Ovary (tissue), 9 donors: ENCODE results near the gene CROCC2. TPM values are rescaled to one million over a fixed set of nuclear protein-coding genes. Genes with fewer than 3 reads are reported as not detected.

Source experiments
- DNase-seq, 5 donors: peaks; one replicate each; pipeline ENCODE4 v3.0.0-alpha.2; 2019 to 2020
- H3K27ac ChIP-seq, 2 donors: fragments of 200-600 bp; one replicate each; pipeline versions ENCODE4 v1.5.1 to v1.8.0; 2019 to 2022
- H3K27me3 ChIP-seq: fragments of 200-600 bp; one replicate; pipeline ENCODE4 v1.8.0; 2022
- H3K36me3 ChIP-seq: fragments of 200-600 bp; sonication (generic); one replicate; pipeline ENCODE4 v1.5.1; 2019
- H3K4me1 ChIP-seq: one replicate; pipeline ENCODE4 v1.8.1; 2013; ENCODE audit warnings: mild to moderate bottlenecking, moderate library complexity; ENCODE audit not compliant: insufficient read depth
- H3K4me3 ChIP-seq: fragments of 200-600 bp; sonication (generic); one replicate; pipeline ENCODE4 v1.5.1; 2017
- H3K9me3 ChIP-seq, 2 donors: fragments of 200-600 bp in 1 of 2; sonication (generic) in 1 of 2; one replicate each; pipeline versions ENCODE4 v1.5.1 to v1.8.1; 2013 to 2019; ENCODE audit warnings: mild to moderate bottlenecking in 1 of 2, moderate library complexity in 1 of 2
- EP300 ChIP-seq: sonication (generic); formaldehyde crosslinking; IDR thresholded peaks from one replicate; pipeline ENCODE4 v1.6.1; 2017; ENCODE audit warnings: antibody characterized with exemption
- POLR2A ChIP-seq: fragments of 450-650 bp; IDR thresholded peaks from one replicate; pipeline ENCODE4 v1.6.1; 2017; ENCODE audit warnings: antibody characterized with exemption, mild to moderate bottlenecking, moderate library complexity
- WGBS, 3 donors: extraction: QIAGEN DNeasy Blood & Tissue Kit in 1 of 3; methylation state at CpG; one replicate each; pipeline versions ENCODE4 v1.1.5 to v1.1.7; 2013 to 2017; 5-methylcytosine and 5-hydroxymethylcytosine counted together
- intact Hi-C, 4 donors: fragments of 100-400 bp; cut with DNase I; formaldehyde crosslinking; loops; one replicate each; pipeline versions ENCODE4 v1.11.0 to v1.15.1; 2022 to 2023
- polyA plus RNA-seq, 2 donors: library from polyadenylated mRNA; stranded (reverse); fragments of 200-250 nt in 1 of 2; fragments of 350-450 nt in 1 of 2; fragmentation: Illumina TruSeq in 1 of 2; extraction: RNeasy Lipid Tissue Mini Kit (QIAGEN cat#74804) in 1 of 2; gene quantifications; one replicate each; pipeline ENCODE4 v1.2.3, GENCODE V29; 2013 to 2014
- total RNA-seq, 7 donors: library from RNA; depleted of rRNA in 2 of 7; stranded (reverse); fragments of >200 nt in 2 of 7; fragmentation: NEBNext Ultra II Directional in 3 of 7; extraction: Animal tissue kit (Norgen Biotek cat#: 25700) in 3 of 7; gene quantifications; one replicate each; pipeline versions ENCODE4 v1.1.0 to v1.2.4, GENCODE V29; 2016 to 2023
- TF ChIP-seq, protein P1 (sequence below), 3 donors: fragments of 450-650 bp in 2 of 3; fragments of 200-600 bp in 1 of 3; IDR thresholded peaks; one replicate each; pipeline versions ENCODE4 v1.5.1 to v1.8.0; 2016 to 2022; ENCODE audit warnings: antibody characterized with exemption in 3 of 3, mild to moderate bottlenecking in 1 of 3
- donor health status: DM: no; HTN: no; CAD: no; lungs with moderate emphysema.
- donor health status: DM: no; HTN: no; CAD: no.
- donor health status: Bipolar disorder and iron deficiency.
- donor health status: DM: yes; HTN: yes; CAD: no.
- donor health status: DM: no; HTN: no; CAD: no.
- donor health status: DM: yes; HTN: yes; CAD: no.

Gene CROCC2
- total and polyA plus RNA-seq, 9 donors, result 0.15 to 6.1 (median 1.5) TPM; not detected in 1

DNA sequence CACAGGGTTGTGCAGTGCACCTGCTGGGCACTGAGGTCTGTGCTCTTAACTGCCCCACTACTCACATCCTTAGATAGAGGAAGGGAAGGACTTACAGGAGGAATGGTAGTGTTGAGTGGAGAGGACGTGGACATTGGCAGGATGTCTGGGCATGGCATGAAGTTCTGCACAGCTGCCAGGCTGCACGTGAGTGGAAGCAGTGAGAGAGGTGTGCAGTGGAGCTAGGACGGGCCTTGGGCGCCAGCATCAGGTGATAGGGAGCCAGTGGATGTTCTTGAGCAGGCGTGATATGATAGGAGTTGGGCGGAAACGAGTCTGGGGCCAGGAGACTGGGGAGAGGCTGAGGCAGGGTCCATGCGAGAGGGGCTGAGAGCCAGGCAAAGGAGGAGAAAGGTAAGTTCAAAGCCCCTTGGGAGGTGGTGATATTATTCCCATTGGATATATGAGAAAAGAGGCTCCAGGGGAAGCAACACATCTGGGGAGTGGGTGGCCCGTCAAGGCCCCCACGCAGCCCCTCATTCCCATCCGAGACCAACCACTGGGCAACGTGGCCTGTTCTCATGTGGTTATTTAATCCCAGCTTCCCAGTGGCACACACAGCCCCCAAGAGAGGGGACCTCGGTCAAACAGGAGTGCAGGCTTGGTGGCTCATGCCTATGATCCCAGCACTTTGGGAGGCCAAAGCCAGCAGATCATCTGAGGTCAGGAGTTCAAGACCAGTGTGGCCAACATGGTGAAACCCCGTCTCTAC, 46.5 kb downstream of the CROCC2 start:
- WGBS, 3 donors, result 87 to 89% (median 88%) methylated on average over 14 of the region's 14 CpGs
- intact Hi-C loops, result no loop called here

DNA sequence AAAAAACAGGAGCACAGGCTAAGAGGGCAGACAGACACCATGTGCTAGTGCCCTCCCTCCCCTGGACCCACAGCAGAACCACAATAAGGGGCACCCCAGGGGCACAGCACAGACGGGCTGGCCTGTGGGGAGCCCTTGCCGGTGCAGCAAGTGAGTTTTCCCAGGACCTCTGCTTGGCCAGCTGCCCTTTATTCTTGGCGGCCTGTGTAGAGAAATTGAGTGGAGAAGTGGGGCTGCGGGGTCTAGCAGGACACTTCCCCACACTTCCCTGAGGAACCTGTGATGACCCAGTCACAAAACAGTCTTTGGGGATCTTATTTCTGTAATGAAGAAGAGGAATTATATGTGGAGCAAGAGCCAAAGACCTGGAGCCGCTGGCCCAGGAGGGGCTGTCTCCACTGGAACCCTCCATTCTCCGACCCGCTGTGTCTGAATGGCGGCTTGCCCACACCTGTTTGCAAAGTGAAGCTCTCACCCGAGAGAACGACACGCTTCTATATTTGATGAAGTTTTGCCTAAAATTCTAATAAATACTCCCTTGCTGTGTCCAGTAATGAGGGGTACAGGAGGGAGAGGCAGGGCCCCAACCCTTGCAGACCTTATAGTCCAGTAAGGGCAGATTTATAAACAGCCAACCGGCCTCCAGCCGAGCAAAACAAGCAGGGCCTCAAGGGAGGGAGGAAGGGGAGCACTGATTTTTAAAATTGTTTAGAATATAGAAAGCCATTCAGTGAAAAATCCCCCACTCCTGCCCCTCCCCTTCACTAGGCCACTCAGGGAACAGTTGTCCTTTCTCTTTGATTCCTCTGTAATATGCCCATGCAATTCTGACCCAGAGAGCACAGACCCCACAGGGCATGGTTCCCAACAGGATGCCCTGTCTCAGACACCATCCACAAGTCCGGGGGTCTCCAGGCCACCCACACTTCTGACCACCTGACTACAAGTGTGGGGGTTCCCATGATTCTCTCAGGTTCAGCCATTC, 47.6 kb downstream of the CROCC2 start:
- DNase-seq, result peak in 1 of 5 donors; percentile 27

More for the DNA sequence above, 46.5 kb downstream of the CROCC2 start:
- no peak for TF ChIP-seq EP300
- TF ChIP-seq POLR2A, result no peak
- TF ChIP-seq, protein P1, sequence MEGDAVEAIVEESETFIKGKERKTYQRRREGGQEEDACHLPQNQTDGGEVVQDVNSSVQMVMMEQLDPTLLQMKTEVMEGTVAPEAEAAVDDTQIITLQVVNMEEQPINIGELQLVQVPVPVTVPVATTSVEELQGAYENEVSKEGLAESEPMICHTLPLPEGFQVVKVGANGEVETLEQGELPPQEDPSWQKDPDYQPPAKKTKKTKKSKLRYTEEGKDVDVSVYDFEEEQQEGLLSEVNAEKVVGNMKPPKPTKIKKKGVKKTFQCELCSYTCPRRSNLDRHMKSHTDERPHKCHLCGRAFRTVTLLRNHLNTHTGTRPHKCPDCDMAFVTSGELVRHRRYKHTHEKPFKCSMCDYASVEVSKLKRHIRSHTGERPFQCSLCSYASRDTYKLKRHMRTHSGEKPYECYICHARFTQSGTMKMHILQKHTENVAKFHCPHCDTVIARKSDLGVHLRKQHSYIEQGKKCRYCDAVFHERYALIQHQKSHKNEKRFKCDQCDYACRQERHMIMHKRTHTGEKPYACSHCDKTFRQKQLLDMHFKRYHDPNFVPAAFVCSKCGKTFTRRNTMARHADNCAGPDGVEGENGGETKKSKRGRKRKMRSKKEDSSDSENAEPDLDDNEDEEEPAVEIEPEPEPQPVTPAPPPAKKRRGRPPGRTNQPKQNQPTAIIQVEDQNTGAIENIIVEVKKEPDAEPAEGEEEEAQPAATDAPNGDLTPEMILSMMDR (IDR thresholded peaks at IDR 0.05), result no peak
- no peak overlapping the region for H3K4me3 ChIP-seq
- no peak overlapping the region for H3K27ac ChIP-seq
- peaks cover under 1% of the 10 kb centered on the region for H3K4me1 ChIP-seq
- H3K27me3 ChIP-seq, result no peaks in the 10 kb centered on the region
- DNase-seq, result peak in 1 of 5 donors; percentile 17
- H3K9me3 ChIP-seq, result no peaks in the 10 kb centered on the region
- H3K36me3 ChIP-seq, result no peaks in the 10 kb centered on the region

DNA sequence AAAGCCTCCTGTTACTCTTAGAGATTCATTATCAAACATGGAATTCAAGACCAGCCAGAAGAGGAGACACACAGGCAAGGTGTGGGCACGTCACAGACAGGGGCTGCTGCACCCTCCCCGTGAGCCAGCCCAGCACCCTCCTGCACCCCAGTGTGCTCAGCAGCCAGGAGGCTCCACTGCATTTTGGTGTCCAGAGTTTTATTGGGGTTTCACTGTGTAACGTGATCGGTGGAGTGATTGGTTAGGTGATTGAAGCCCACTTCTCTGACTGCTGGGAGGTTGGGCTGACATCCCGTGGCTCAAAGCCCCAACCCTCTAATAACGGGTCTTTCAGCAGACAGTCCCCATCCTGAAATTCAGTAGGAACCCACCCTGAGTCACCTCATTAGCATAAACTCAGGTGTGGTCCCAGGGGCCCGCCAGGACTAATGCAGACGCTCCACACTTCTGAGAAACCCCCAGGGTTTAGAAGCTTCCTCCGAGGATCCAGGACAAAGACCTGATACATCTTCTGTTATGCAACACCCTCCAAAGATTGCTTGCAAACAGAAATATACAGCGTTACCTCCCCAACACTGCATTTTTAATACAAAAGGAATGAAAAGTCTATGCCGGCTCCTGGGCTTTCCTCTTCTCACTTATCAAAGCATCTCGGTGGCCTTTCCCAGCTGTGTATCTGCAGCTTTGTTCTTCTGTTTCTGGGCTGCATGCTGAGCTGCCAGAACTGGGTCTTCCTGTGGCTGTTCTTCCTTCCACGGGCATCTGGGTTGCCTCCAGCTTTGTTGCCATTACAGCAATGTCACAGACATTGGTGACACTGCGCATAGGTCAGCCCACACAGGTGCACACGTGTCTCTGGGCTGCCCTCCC, 48.5 kb downstream of the CROCC2 start:
- intact Hi-C loops, result loop anchor here in 1 of 4 donors (5.0 kb wide), 1 partner anchor 37 kb away; no protein-coding TSS in a partner anchor
- 74 to 79% (median 77%) methylated on average over 15 of the region's 15 CpGs for whole genome bisulfite sequencing, 3 donors
- Histone ChIP-seq H3K4me3 (no peak overlapping the region), H3K27me3 (no peaks in the 10 kb centered on the region), H3K4me1 (peaks cover 8% of the 10 kb centered on the region), H3K9me3 (no peaks in the 10 kb centered on the region), H3K36me3 (no peaks in the 10 kb centered on the region), H3K27ac (no peak overlapping the region)
- TF ChIP-seq, protein P1 (IDR thresholded peaks at IDR 0.05), result no peak
- no peak for TF ChIP-seq EP300
- no peak for TF ChIP-seq POLR2A
- peak in 1 of 5 donors; percentile 22 for DNase-seq

More for the DNA sequence above, 47.6 kb downstream of the CROCC2 start:
- no peaks in the 10 kb centered on the region for H3K36me3 ChIP-seq
- 82 to 84% (median 83%) methylated on average over 14 of the region's 14 CpGs for WGBS, 3 donors
- no peak overlapping the region for H3K27ac ChIP-seq
- H3K27me3 ChIP-seq, result no peaks in the 10 kb centered on the region
- no peak overlapping the region for H3K4me3 ChIP-seq
- peaks cover 5% of the 10 kb centered on the region for H3K4me1 ChIP-seq
- TF ChIP-seq, protein P1 (IDR thresholded peaks at IDR 0.05), result no peak
- TF ChIP-seq EP300 (no peak), POLR2A (no peak)
- no peaks in the 10 kb centered on the region for H3K9me3 ChIP-seq
- intact Hi-C loops, result no loop called here
